22Rv1 (cell line): Measurements from ENCODE around the gene CAMTA1.

Experiments
- CTCF ChIP-seq: fragments of 450-650 bp; IDR thresholded peaks from 2 replicates; pipeline ENCODE4 v1.5.1; 2017; ENCODE audit warnings: mild to moderate bottlenecking
- ZFX ChIP-seq: fragments of 450-650 bp; IDR thresholded peaks from 2 replicates; pipeline ENCODE4 v1.6.1; 2017; ENCODE audit warnings: antibody characterized with exemption, borderline replicate concordance

- TF ChIP-seq CTCF: no peak
- TF ChIP-seq ZFX: no peak
Observed at GRCh38 chr1:7671146-7671465, 885.9 kb downstream of the CAMTA1 start.
